ENCODE results near the gene PHTF2.
"Not testable (repeated sequence)": the region's sequence is repeated elsewhere in the genome, so short reads cannot be mapped to it uniquely, and the experiment has no call there.

PHTF2 gene

GRCh38 chr7:77825131-77825530 is 26.6 kb downstream of the PHTF2 start:
- Histone ChIP-seq H3K27ac (peak overlapping the region; percentile 56 to 92 (median 79); a peak in 19 of 22 replicates), H3K4me3 (peak overlapping the region in 2 of 10 experiments; percentile 46 to 49; a peak in 2 of 20 replicates), H3K9me3 (replicated peaks in 1 of 11) (peaks cover 47 to 71% (median 55%) of the 10 kb centered on the region in 11 experiments), H3K36me3 (peaks cover 11 to 33% (median 23%) of the 10 kb centered on the region in 11 experiments; a peak in 21 of 22 replicates), H3K4me2 (peak overlapping the region in 7 of 11 experiments; percentile 48 to 88 (median 74); a peak in 14 of 22 replicates), H3K9ac (peak overlapping the region in 2 of 11 experiments; percentile 47 to 72; a peak in 5 of 22 replicates), H3K27me3 (no peaks in the 10 kb centered on the region), H4K20me1 (0 out of 22 replicates have a peak, but pooled peaks cover 0 to under 1% (median 0%) of the 10 kb centered on the region in 11 experiments), H3K4me1 (peaks cover 15 to 53% (median 24%) of the 10 kb centered on the region in 10 experiments)
- no peak for TF ChIP-seq Cebpa-rat (IDR thresholded peaks at IDR 0.05)

GRCh38 chr7:77826300-77826699 is 27.7 kb downstream of the PHTF2 start:
- Histone ChIP-seq H3K27me3 (no peaks in the 10 kb centered on the region), H3K27ac (no peak overlapping the region), H3K4me3 (no peak overlapping the region), H3K4me1 (peaks cover 15 to 64% (median 24%) of the 10 kb centered on the region in 10 experiments), H3K9me3 (replicated peaks in 1 of 11) (peaks cover 35 to 59% (median 43%) of the 10 kb centered on the region in 11 experiments), H4K20me1 (peaks cover 0 to 7% (median 0%) of the 10 kb centered on the region in 11 experiments; a peak in 2 of 22 replicates), H3K9ac (no peak overlapping the region), H3K4me2 (no peak overlapping the region), H3K36me3 (peaks cover 5 to 21% (median 13%) of the 10 kb centered on the region in 11 experiments; a peak in 20 of 22 replicates)
- no peak for TF ChIP-seq Cebpa-rat (IDR thresholded peaks at IDR 0.05)

- Histone ChIP-seq H3K4me1 (peaks cover 15 to 68% (median 24%) of the 10 kb centered on the region in 10 experiments), H3K27ac (no peak overlapping the region), H4K20me1 (peaks cover 0 to 7% (median 0%) of the 10 kb centered on the region in 11 experiments; a peak in 2 of 22 replicates), H3K9ac (no peak overlapping the region), H3K4me3 (no peak overlapping the region), H3K9me3 (replicated peaks in 1 of 11) (peaks cover 20 to 42% (median 28%) of the 10 kb centered on the region in 11 experiments), H3K27me3 (no peaks in the 10 kb centered on the region), H3K36me3 (peaks cover 0 to 9% (median 3%) of the 10 kb centered on the region in 11 experiments; a peak in 3 of 22 replicates), H3K4me2 (peak overlapping the region in 3 of 11 experiments; percentile 6 to 36 (median 20); a peak in 3 of 22 replicates)
- TF ChIP-seq Cebpa-rat (IDR thresholded peaks at IDR 0.05) = no peak
Observed at GRCh38 chr7:77827999-77828398, 29.4 kb downstream of the PHTF2 start.

GRCh38 chr7:77830649-77831355 is 32.2 kb downstream of the PHTF2 start:
- Histone ChIP-seq H3K27me3 (no peaks in the 10 kb centered on the region), H3K4me2 (peak overlapping the region in 2 of 11 experiments; percentile 2 to 36; a peak in 2 of 22 replicates), H3K4me3 (no peak overlapping the region), H3K4me1 (peaks cover 0 to 58% (median 9%) of the 10 kb centered on the region in 10 experiments; a peak in 11 of 20 replicates), H3K27ac (no peak overlapping the region), H3K36me3 (peaks cover 0 to 12% (median 3%) of the 10 kb centered on the region in 11 experiments; a peak in 5 of 22 replicates), H3K9me3 (replicated peaks in 1 of 11) (peaks cover 8 to 21% (median 12%) of the 10 kb centered on the region in 11 experiments; a peak in 21 of 22 replicates), H3K9ac (no peak overlapping the region), H4K20me1 (peaks cover 0 to 7% (median 0%) of the 10 kb centered on the region in 11 experiments; a peak in 2 of 22 replicates)
- TF ChIP-seq Cebpa-rat (IDR thresholded peaks at IDR 0.05) = no peak

DNA sequence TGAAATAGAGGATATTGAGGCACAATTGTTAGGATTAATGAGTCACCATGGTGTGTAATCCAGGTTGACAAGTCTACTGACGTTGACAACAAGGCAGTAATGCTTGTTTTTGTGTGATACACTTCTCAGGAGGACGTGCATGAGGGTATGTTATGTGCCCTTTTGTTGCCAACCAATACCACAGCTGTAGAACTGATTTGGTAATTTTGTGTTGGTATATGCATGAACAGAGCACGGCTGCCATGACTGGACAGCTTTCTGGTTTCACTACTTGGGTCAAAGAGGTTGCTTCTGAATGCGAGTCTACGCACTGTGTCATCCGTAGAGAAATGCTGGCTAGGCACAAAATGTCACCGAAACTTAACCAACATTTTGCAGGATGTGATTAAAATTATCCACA is 32.9 kb downstream of the PHTF2 start:
- TF ChIP-seq Cebpa-rat (IDR thresholded peaks at IDR 0.05) = no peak
- peaks cover 0 to 58% (median 9%) of the 10 kb centered on the region in 10 experiments; a peak in 11 of 20 replicates for H3K4me1 ChIP-seq
- no peak overlapping the region for H3K4me3 ChIP-seq
- peaks cover 0 to 7% (median 0%) of the 10 kb centered on the region in 11 experiments; a peak in 2 of 22 replicates for H4K20me1 ChIP-seq
- peak overlapping the region in 3 of 11 experiments; percentile 2 to 36 (median 4); a peak in 2 of 22 replicates for H3K4me2 ChIP-seq
- H3K36me3 ChIP-seq = peaks cover 0 to 18% (median 4%) of the 10 kb centered on the region in 11 experiments; a peak in 6 of 22 replicates
- no peak overlapping the region for H3K27ac ChIP-seq
- H3K27me3 ChIP-seq = no peaks in the 10 kb centered on the region
- H3K9ac ChIP-seq = no peak overlapping the region
- H3K9me3 ChIP-seq (replicated peaks in 1 of 11) = peaks cover 4 to 21% (median 9%) of the 10 kb centered on the region in 11 experiments; a peak in 21 of 22 replicates

DNA sequence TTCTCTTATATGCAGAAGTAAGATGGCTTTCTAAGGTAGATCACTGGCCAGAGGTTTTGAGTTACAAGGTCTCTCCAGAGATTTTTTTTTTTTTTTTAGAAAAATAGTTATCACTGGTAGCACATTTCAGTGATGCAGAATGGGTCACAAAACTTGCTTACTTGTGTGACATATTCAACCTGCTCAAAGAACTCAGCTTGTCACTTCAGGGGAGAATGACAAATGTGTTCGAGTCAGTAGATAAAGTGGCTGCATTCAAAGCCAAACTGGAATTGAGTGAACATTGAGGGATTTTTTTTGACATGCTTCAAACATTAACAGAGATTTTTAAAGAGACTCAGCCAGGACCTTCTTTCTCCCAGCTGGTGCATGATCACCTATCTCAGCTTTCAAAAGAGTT is 33.4 kb downstream of the PHTF2 start:
- no peak overlapping the region for H3K4me3 ChIP-seq
- H3K4me2 ChIP-seq = 0 out of 22 replicates have a peak overlapping the region, but pooled peaks of 2 of the 11 experiments have one; percentile 2 to 4
- peaks cover 0 to 58% (median 9%) of the 10 kb centered on the region in 10 experiments; a peak in 11 of 20 replicates for H3K4me1 ChIP-seq
- H3K27me3 ChIP-seq = no peaks in the 10 kb centered on the region
- H3K27ac ChIP-seq = no peak overlapping the region
- TF ChIP-seq Cebpa-rat (IDR thresholded peaks at IDR 0.05) = no peak
- peaks cover 0 to 17% (median 6%) of the 10 kb centered on the region in 11 experiments; a peak in 13 of 22 replicates for H3K9me3 ChIP-seq (replicated peaks in 1 of 11)
- H3K36me3 ChIP-seq = peaks cover 0 to 18% (median 4%) of the 10 kb centered on the region in 11 experiments; a peak in 6 of 22 replicates
- H3K9ac ChIP-seq = no peak overlapping the region
- H4K20me1 ChIP-seq = peaks cover 0 to 7% (median 0%) of the 10 kb centered on the region in 11 experiments; a peak in 2 of 22 replicates

- no peak for TF ChIP-seq Cebpa-rat (IDR thresholded peaks at IDR 0.05)
- Histone ChIP-seq H4K20me1 (peaks cover 0 to 7% (median 0%) of the 10 kb centered on the region in 11 experiments; a peak in 2 of 22 replicates), H3K4me1 (peaks cover 0 to 49% (median 3%) of the 10 kb centered on the region in 10 experiments; a peak in 11 of 20 replicates), H3K36me3 (peaks cover 0 to 18% (median 4%) of the 10 kb centered on the region in 11 experiments; a peak in 5 of 22 replicates), H3K9me3 (replicated peaks in 1 of 11) (peaks cover 0 to 9% (median 6%) of the 10 kb centered on the region in 11 experiments; a peak in 8 of 22 replicates), H3K9ac (no peak overlapping the region), H3K4me2 (no peak overlapping the region), H3K4me3 (no peak overlapping the region), H3K27ac (no peak overlapping the region), H3K27me3 (no peaks in the 10 kb centered on the region)
Observed at GRCh38 chr7:77833136-77833535, 34.6 kb downstream of the PHTF2 start.

DNA sequence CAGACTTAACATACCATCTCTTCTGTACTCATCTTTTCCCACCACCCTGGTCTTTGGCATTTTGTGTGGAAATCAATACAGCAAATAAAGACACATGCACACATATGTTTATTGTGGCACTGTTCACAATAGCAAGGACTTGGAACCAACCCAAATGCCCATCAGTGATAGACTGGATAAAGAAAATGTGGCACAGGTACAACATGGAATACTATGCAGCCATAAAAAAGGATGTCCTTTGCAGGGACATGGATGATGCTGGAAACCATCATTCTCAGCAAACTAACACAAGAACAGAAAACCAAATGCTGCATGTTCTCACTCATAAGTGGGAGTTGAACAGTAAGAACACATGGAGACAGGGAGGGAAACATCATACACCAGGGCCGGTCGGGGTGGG is 37.9 kb downstream of the PHTF2 start:
- H4K20me1 ChIP-seq; H3K27ac ChIP-seq; H3K4me3 ChIP-seq; H3K4me2 ChIP-seq; H3K9ac ChIP-seq; H3K9me3 ChIP-seq (replicated peaks in 1 of 11); H3K27me3 ChIP-seq: not testable (repeated sequence)
- Histone ChIP-seq H3K36me3 (peaks cover 0 to 14% (median 4%) of the 10 kb centered on the region in 11 experiments; a peak in 6 of 22 replicates), H3K4me1 (peaks cover 0 to 31% (median 3%) of the 10 kb centered on the region in 10 experiments; a peak in 9 of 20 replicates)
